H54 (cell line): Measurements from ENCODE around the gene LIPE.

Experiments used
- DNase-seq: peaks from one replicate; pipeline ENCODE4 v3.0.0; 2011; ENCODE audit warnings: low spot score, mixed read lengths; ENCODE audit not compliant: insufficient read length
- FAIRE-seq: peaks from 3 replicates; lab custom pipeline; 2011; peaks lifted over from hg19 to GRCh38; lab: Jason Lieb, UNC
- POLR2A ChIP-seq: IDR thresholded peaks from 2 replicates; pipeline ENCODE4 v1.6.1; 2011; ENCODE audit warnings: low read depth, mild to moderate bottlenecking, low read length

The LIPE gene

DNA sequence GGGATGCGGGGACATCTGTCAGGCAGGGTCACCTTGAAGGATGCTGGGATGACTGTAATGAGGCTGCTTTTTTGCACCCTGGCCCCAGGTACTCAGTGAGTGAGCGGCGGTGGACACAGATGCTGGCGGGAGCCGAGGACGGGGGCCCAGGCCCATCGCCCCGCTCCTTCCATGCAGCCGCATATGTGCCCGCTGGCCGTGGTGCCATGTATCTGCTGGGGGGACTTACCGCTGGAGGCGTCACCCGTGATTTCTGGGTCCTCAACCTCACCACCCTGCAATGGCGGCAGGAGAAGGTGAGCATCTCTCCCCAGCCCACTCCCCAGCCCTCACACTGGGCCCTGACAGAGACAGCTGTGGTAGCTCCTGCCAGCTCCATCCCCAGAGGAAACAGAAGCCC is 70.5 kb downstream of the LIPE start:
- DNase-seq = no peak
- no peak for TF ChIP-seq POLR2A
- FAIRE-seq = no peak

DNA sequence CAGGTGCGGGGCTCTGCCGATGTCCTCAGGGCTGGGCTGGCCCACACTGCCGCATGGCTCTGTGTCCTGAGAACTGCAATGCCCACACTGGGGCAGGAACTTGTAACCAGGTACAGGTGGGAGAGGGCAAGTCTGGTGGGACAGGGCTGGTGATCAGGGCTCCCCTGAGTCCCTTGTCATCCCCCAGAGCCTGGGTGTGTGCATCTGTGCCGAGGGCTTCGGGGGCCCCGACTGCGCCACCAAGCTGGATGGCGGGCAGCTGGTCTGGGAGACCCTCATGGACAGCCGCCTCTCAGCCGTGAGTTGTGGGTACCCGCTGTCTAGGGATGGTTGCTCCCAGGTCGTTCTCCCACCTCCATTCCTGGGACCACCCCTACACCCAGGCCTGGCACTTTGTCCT is 71.3 kb downstream of the LIPE start:
- DNase-seq = no peak
- no peak for FAIRE-seq
- no peak for TF ChIP-seq POLR2A

DNA sequence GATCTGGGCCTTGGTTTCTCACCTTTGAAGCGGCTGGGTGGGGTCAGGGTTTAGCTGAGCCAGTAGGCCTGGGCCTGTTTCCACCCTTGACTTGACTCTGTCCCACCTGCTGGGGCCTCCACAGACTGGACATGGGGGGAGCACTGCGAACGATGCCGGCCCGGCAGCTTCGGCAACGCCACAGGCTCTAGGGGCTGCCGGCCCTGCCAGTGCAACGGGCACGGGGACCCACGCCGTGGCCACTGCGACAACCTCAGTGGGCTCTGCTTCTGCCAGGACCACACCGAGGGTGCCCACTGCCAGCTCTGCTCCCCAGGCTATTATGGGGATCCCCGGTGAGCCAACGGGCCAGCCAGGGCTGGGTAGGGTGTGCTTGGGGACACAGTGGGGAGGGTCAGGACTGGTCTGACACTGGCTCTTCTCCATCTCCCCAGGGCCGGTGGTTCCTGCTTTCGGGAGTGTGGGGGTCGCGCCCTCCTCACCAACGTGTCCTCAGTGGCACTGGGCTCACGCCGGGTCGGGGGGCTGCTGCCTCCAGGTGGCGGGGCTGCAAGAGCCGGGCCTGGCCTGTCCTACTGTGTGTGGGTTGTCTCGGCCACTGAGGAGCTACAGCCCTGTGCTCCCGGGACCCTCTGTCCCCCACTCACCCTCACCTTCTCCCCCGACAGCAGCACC is 73.7 kb downstream of the LIPE start:
- no peak for DNase-seq
- no peak for TF ChIP-seq POLR2A
- no peak for FAIRE-seq

DNA sequence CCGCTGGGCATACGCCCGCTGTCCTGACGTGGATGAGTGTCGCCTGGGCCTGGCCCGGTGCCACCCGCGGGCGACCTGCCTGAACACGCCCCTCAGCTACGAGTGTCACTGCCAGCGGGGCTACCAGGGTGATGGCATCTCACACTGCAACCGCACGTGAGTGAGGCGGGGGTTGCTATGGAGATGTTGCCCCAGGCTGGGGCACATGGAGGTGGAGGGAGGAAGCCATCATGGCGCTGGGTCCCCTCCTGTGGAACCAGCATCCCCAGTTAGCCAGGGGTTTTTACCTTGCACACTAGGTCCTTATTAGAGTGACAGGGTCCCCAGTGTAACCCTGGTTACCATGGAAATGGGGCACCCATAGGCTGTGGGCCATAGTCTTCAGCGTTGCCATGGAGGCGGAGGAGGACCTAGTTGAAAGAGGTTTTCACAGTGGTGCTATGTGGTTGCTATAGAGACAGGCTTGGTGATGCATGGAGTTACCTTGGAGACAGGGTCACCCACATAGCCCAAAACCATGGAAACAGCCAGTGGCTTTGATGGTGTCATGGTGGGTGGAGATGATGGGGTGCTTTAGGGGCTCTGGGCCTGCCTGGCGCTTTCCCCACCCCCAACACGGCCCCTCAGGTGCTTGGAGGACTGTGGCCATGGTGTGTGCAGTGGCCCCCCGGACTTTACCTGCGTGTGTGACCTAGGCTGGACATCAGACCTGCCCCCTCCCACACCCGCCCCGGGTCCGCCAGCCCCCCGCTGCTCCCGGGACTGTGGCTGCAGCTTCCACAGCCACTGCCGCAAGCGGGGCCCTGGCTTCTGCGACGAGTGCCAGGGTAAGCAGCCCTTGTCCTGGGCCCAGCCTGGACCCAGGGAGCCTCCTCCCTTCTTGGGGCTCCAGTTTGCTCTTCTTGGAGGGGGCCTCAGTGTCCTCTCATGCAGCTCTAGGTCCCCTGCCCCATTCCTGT is 74.6 kb downstream of the LIPE start:
- DNase-seq = no peak
- no peak for TF ChIP-seq POLR2A
- no peak for FAIRE-seq
